Ammon's horn (tissue), 1 donor: Measurements from ENCODE around the gene PACRG.
"Not testable (repeated sequence)": the region's sequence is repeated elsewhere in the genome, so short reads cannot be mapped to it uniquely, and the experiment has no call there.

ENCODE experiments used
- DNase-seq: peaks from one replicate; pipeline ENCODE4 v3.0.0-alpha.2; 2016; ENCODE audit warnings: low spot score

Gene PACRG

DNA sequence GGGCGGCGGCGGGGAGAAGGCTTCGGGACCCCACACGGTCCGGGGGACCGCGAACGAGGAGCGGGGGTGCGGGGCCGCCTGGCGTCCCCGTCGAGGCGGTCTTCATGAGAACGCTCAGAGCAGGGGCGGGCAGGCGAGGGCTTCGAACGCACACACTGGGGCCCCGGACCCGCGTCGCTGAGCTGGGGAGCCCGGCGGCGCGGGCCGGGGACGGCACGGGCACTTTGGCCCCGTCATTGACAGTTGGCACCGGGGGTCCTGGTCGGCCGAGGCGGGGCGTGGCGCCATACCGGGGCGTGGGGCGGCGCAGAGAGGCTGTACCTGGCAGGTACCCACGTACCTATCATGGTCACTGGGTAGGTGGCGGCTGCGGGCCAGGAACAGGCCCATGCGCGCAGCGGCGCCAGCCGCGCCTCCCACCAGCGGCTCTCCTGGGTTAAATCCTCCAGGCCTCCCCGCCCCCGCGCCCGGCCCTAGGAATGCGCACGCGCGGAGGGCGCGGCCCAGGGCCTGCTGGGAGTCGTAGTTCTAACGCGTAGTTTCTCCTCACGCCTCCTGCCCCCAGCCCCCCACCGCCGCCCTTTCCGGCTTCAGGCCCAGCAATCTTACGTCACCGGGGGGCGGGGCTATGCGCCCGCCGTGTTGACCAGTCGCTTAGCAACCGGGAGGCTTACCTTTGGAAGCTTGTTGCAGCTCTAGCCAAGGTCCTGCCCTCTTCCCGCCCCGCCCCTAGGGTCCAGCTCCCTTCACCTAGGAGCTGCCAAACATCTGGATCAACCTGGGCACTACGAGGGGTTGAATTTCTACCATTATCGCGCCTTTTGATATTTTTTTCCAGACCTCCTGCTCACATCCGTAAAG lies at the start of gene PACRG, which contains the start of gene PRKN:
TSS of gene PACRG (plus strand) at position 653 of the 861 bp plus-strand sequence.
TSS of gene PRKN (minus strand) at position 445 of the 861 bp plus-strand sequence.
- DNase-seq, result peak; percentile 99

GRCh38 chr6:162678896-162679295 lies 48.9 kb upstream of the PACRG start:
- not testable (repeated sequence) for DNase-seq

GRCh38 chr6:162679681-162680080 lies 48.1 kb upstream of the PACRG start:
- DNase-seq, result no peak

DNA sequence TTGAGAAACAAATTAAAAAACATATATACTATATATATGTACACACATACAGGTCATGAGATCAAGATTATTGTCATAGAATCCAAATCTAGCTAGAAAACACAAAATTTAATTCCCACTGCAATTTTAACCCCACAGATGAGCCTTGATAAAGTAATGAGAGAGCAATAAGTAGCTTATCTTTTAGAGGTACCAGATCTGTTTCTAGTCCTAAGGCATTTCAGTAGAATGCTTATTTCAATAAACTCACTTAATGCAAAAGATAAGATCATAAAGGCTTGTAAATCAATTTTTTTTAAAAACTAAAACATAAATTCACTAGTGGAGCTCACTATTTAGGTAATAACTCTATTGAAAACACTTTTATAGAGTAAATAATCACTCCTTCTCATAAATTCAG lies 47.4 kb upstream of the PACRG start:
- no peak for DNase-seq

DNA sequence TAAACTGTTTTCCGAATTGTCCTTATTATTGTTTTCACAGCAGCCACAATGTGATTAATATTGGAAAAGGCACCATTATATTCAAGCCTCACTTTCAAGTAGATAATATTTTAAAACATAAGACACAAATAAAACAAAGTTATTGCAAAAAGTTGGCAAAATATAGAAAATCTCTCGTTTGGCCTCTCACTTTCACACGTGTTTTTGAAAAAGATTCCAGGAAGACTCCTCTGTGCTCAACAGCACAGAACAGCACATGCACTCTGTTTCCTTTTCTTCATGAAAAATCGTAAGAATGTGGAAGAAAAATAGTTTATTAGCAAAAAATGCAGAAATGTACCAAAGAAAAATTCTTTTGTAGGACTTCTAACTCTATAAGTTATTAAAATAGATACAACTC lies 46.9 kb upstream of the PACRG start:
- no peak for DNase-seq

DNA sequence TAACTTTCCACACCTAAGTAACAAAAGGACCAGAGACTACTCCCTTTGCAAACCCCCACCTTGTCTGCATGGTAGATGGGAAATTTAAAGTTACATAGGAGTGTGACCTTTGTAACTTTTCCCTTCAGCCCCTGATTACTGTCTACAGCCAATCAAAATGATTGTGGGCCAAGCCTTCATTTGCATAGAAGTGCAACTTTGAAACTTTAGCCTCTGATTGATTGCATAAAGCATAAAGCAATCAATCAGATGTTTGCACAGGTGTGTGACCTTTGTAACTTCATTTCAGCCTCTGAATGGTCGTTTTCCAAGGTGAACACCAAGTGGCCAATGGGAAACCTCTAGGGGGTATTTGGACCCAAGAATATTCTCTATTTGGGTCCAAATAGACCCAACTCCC lies 46.3 kb upstream of the PACRG start:
- no peak for DNase-seq

DNA sequence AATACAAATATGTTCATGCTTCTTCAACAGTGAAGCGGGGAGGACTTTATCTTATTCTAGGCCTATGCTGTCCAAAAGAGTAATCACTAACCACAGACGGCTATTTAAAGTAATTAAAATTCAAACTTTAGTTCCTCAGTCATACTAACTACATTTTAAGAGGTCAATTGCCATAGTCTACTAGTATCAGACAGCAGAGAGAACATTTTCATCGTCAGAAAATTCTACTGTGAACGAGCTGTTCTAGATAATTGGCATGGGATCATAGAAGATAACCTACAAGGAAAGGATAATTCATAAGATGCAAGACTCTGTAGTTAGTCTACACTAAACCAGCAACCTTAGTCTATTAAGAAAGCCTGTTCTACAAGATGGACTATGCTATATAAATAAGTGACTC lies 44.6 kb upstream of the PACRG start:
- DNase-seq, result no peak

DNA sequence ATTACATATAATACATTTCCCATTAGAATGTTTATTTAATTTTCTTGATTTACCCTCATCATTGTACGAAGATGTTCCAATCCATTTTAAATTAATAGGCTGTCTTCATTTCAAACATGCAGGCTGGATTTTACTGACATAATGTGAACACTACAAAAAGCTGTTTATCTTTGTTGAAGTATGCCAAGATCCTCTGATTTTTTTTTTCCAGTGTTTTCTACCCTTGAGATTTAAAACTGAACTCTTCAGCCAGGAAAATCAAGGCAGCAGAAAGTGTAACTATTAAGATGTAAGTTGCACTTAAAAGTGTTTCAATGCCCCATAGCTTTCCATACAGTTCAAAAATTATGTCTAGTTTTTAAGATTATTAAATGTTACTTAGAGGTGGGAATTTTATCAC lies 43.7 kb upstream of the PACRG start:
- no peak for DNase-seq

GRCh38 chr6:162684961-162685360 lies 42.8 kb upstream of the PACRG start:
- no peak for DNase-seq

DNA sequence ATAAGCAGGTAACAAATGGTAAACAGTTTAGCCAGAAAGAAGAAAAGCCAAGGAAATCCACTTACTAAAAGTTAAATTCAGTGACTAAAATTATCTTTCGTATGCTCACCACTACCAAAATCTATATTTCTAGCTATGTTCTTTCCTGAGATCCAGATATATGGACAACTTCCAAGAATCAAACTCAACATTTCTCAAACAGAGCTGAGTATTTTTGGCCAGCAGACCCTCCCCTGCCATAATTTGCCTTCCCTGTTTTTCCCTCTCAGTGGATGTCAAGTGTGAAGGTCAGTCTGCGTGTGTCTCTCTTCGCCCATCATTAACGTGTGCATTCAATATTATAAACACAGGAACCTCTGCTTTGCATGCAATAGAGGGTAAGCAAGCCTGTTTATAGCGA lies 42.2 kb upstream of the PACRG start:
- no peak for DNase-seq

DNA sequence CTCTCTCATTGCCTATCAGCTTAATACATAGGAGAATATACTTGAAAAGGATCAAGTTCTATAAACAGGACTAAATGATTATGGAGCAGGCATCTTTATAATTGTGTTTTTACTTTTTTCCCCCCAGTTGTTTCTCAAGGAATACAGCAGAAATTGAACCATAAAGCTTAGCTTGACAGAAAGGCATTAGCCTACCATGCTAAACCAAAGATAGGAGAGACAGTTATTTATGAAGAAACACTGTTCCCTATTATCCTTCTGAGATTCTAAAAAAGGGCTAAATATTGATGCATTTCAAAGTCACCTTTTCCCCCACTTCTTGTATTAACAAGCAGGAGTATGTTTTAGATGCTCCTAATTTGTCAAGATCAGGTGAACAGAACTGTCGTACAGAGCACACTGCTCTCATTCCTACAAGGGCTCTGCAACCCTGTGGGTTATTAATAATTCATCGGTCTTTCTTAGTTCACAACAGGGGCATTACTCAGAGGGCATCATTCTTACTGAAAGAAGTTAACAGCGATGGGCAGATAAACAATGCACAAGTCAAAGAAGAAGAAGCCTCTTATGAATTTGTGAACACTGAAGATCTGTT lies 38.9 kb upstream of the PACRG start:
- DNase-seq, result no peak

DNA sequence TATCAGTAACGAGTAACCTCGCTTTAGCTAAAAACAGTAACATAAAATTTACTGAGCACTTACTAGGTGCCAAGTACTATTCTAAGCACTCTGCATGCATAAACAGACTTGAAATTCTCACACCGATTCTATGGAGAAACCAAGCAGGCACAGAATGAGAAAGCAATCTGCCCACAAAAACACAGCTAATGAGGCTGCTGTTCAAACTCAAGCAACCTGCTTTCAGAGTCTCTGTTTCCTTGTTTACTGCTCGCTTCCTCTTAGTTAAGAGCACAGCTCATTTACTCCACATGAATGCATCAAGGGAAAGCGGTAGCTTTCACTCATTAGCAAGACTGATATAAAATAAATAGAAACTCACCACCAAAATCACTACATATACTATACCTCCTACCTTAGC lies 37.6 kb upstream of the PACRG start:
- DNase-seq, result no peak

DNA sequence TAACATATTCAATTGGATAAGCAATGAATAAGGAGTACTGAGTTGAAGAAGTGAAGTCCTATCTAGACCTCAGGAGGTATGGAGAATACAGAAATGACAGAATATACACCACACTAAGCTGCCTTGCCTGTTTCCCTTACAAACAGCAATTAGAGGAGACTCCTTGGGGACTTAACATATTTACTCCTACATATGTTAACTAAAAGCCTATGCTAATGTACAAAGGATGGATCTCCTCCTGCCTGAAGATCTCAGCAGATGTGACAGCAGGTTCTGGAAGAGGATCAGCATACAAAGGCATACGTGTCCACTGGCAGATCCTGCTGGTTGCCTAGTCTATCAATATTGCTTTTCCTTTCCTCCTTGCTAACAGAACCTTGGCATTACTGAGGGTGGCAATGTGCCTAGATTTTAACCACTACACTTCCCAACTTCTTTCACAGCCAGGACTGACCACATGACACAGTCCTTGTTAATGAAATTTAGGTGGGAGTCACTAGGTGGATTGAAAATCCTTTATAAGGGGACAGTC lies 29.8 kb upstream of the PACRG start:
- DNase-seq, result no peak

GRCh38 chr6:162698440-162698839 lies 29.3 kb upstream of the PACRG start:
- DNase-seq, result no peak

DNA sequence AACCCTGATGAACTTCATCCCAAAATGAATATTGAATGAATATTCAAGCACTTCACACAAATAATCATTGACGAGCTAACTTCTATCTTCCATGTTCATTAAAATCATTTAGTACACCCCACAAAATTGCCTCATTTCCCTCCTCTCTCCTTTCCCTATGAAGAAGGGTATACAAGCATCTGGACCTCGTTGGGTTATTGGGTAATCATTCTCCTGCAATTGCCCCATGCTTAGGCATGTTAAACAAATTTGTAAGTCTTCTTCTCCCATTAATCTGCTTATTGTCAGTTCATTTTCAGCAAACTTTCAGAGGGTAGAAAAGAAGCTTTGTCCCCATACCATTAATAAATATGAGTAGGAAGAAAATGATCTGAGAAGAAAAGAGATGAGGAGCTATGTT lies 27.8 kb upstream of the PACRG start:
- DNase-seq, result no peak

- DNase-seq, result no peak
Measured at GRCh38 chr6:162700966-162701365, 26.8 kb upstream of the PACRG start.

DNA sequence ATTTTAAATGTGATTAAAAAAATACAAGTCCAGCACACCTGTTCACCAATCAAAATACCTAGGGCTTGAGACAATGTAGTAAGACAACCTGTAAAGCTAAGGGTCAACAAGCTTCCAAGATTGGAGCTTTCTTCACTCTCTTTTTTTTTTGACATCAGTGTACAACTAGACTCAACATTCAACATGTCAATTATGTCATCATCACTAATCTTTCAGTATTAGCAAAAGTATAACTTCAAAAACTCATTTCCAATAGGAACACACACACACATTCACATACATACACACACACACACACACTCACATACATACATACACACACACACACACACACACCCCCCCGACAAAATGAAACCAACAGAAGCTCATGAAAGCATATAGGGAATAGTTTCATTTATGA lies 26.2 kb upstream of the PACRG start:
- no peak for DNase-seq

- no peak for DNase-seq
Measured at GRCh38 chr6:162702446-162702845, 25.3 kb upstream of the PACRG start.

DNA sequence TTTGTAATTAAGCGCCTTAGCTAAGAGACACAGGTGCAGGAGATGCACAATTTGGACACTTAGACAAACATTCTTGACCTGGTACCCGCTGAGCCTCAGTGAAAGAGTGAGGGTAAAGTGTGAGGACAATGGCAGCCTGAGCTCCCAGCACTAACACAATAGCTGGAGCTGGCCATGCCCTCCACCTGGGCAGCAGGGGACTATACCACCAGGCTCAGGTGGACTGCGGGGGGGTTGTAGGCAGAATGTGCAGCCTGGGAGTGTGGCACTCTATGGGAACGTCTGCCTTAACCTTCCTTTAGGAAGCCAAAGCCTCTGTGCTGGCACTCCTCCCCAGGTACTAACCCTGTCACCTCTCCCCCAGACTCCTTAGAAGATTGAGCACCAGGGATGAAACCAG lies 23.8 kb upstream of the PACRG start:
- DNase-seq, result no peak

DNA sequence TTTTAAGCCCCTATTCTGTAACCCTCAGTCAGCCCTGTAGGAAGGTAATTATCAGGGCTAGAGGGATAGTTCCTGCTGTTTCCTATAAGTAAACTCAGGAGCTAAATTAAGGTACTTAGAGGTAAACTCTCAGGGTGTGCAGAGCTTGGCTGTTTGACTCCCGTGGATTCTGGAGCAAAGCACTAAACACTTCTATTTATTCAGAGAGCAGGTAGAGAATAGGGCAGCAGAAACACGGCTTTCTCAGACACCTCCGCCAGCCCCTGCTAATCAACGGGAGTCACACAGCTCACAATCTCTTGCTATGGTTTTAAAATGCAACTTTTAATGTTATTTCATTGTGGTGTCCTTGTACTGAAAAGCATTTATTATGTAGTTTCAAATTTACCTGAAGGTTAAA lies 22.0 kb upstream of the PACRG start:
- DNase-seq, result no peak

DNA sequence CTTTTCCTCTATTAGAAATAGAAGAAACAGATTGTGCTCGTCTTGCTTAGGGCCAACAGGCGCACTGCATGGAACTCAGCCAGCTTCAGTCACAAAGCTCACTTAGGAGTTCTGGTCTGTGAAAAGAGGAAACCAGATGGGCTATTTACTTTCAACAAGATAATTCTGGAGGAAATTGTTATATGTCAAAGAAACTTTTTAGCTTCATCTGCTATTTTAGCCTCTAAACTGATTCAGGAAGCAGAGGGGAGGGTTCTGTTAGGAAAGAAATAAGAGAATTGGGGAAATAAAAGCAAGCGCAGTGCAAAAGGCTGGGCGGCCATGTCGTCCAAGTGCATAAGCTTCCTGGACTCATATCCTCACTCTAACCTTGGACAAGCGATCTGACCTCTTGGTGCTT lies 21.5 kb upstream of the PACRG start:
- DNase-seq, result peak; percentile 91

GRCh38 chr6:162708971-162709370 lies 18.8 kb upstream of the PACRG start:
- DNase-seq, result no peak

GRCh38 chr6:162709431-162709830 lies 18.3 kb upstream of the PACRG start:
- no peak for DNase-seq
